ENCODE data around the gene REX1BD. TPM values are rescaled to one million over a fixed set of nuclear protein-coding genes. Genes with fewer than 3 reads are reported as not detected.
A peak's percentile ranks its signal among the peaks of the same experiment; 100 is the strongest.

Gene REX1BD
- polyA plus RNA-seq, 1 donor, result 32.7 TPM

GRCh38 chr19:18616023-18616422, 27.4 kb downstream of the REX1BD start:
- DNase-seq, result no peak

GRCh38 chr19:18617562-18617961, 29.0 kb downstream of the REX1BD start:
- DNase-seq, result no peak

GRCh38 chr19:18618236-18618635, 29.6 kb downstream of the REX1BD start:
- DNase-seq, result no peak

GRCh38 chr19:18620311-18620710, 31.7 kb downstream of the REX1BD start:
- DNase-seq, result no peak

- DNase-seq, result no peak
Observed at GRCh38 chr19:18620902-18621301, 32.3 kb downstream of the REX1BD start.

GRCh38 chr19:18626906-18627305, 38.3 kb downstream of the REX1BD start:
- no peak for DNase-seq

- no peak for DNase-seq
Observed at GRCh38 chr19:18629166-18630088, 40.8 kb downstream of the REX1BD start.

GRCh38 chr19:18633321-18633720, 44.7 kb downstream of the REX1BD start:
- DNase-seq, result no peak

- DNase-seq, result no peak
Observed at GRCh38 chr19:18634612-18635297, 46.2 kb downstream of the REX1BD start.

- DNase-seq, result no peak
Observed at GRCh38 chr19:18635831-18636182, 47.2 kb downstream of the REX1BD start.

- DNase-seq, result peak; percentile 87
Observed at GRCh38 chr19:18636183-18636968, 47.8 kb downstream of the REX1BD start.

GRCh38 chr19:18636969-18637629, 48.5 kb downstream of the REX1BD start, which contains the start of gene KLHL26:
Gene KLHL26 (plus strand): TSS chr19:18637028. CDS start chr19:18637055, 27 bp downstream.
- no peak for DNase-seq

GRCh38 chr19:18637673-18638630, 49.4 kb downstream of the REX1BD start:
- DNase-seq, result no peak

GRCh38 chr19:18639706-18640243, 51.2 kb downstream of the REX1BD start:
- no peak for DNase-seq

Other genes starting within 250 kb of the REX1BD start
- gene PGPEP1, start 248.2 kb upstream of the REX1BD start, polyA plus RNA-seq (ENCODE audit: insufficient read length), result 14.4 TPM
- 0.41 TPM for gene GDF15, start 202.6 kb upstream of the REX1BD start, polyA plus RNA-seq (ENCODE audit: insufficient read length)
- gene LRRC25, start 191.2 kb upstream of the REX1BD start, polyA plus RNA-seq (ENCODE audit: insufficient read length), result 2.6 TPM
- gene SSBP4, start 169.4 kb upstream of the REX1BD start, polyA plus RNA-seq (ENCODE audit: insufficient read length), result 135 TPM
- gene ISYNA1, start 150.7 kb upstream of the REX1BD start, polyA plus RNA-seq (ENCODE audit: insufficient read length), result 231 TPM
- gene ELL, start 66.7 kb upstream of the REX1BD start, polyA plus RNA-seq (ENCODE audit: insufficient read length), result 20.8 TPM
- gene FKBP8, start 45.2 kb upstream of the REX1BD start, polyA plus RNA-seq (ENCODE audit: insufficient read length), result 134 TPM
- 77.3 TPM for gene KXD1, start 30.9 kb upstream of the REX1BD start, polyA plus RNA-seq (ENCODE audit: insufficient read length)
- 1,296 TPM for gene UBA52, start 16.9 kb upstream of the REX1BD start, polyA plus RNA-seq (ENCODE audit: insufficient read length)
- gene CRLF1, start 18.0 kb downstream of the REX1BD start, polyA plus RNA-seq (ENCODE audit: insufficient read length), result 6.4 TPM
- 3.5 TPM for gene TMEM59L, start 24.1 kb downstream of the REX1BD start, polyA plus RNA-seq (ENCODE audit: insufficient read length)
- 5.4 TPM for gene KLHL26, start 48.2 kb downstream of the REX1BD start, polyA plus RNA-seq (ENCODE audit: insufficient read length)
- gene CRTC1, start 94.9 kb downstream of the REX1BD start, polyA plus RNA-seq (ENCODE audit: insufficient read length), result 19.2 TPM
- 2.0 TPM for gene COMP, start 202.5 kb downstream of the REX1BD start, polyA plus RNA-seq (ENCODE audit: insufficient read length)
- 44.7 TPM for gene UPF1, start 243.2 kb downstream of the REX1BD start, polyA plus RNA-seq (ENCODE audit: insufficient read length)